H54 (cell line): Measurements from ENCODE around the gene METAP1D.
"Not testable (repeated sequence)": the region's sequence is repeated elsewhere in the genome, so short reads cannot be mapped to it uniquely, and the experiment has no call there.

Experiments used
- DNase-seq: peaks from one replicate; pipeline ENCODE4 v3.0.0; 2011; ENCODE audit warnings: low spot score, mixed read lengths; ENCODE audit not compliant: insufficient read length
- FAIRE-seq: peaks from 3 replicates; lab custom pipeline; 2011; peaks lifted over from hg19 to GRCh38; lab: Jason Lieb, UNC
- POLR2A ChIP-seq: IDR thresholded peaks from 2 replicates; pipeline ENCODE4 v1.6.1; 2011; ENCODE audit warnings: low read depth, mild to moderate bottlenecking, low read length

METAP1D gene

DNA sequence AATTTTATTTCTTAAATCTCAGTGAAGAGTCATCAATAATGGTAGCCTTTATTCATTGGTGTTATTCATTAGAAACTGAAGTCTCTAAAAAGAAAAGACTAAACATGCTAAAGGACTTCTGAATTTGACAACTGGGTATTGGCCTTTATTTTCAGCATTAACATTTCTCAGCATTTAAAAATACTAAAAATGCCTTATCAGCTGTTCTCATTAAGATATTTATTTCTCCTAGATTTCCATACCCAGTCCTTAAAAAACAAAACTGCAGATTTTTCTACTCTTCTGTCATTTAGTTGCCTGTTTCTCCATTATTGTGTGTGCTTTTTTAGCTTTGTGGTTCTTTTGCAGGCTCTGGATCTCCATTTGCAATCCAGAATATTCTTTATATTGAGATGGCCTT, 31.2 kb upstream of the METAP1D start:
- DNase-seq = no peak
- TF ChIP-seq POLR2A = no peak
- no peak for FAIRE-seq

DNA sequence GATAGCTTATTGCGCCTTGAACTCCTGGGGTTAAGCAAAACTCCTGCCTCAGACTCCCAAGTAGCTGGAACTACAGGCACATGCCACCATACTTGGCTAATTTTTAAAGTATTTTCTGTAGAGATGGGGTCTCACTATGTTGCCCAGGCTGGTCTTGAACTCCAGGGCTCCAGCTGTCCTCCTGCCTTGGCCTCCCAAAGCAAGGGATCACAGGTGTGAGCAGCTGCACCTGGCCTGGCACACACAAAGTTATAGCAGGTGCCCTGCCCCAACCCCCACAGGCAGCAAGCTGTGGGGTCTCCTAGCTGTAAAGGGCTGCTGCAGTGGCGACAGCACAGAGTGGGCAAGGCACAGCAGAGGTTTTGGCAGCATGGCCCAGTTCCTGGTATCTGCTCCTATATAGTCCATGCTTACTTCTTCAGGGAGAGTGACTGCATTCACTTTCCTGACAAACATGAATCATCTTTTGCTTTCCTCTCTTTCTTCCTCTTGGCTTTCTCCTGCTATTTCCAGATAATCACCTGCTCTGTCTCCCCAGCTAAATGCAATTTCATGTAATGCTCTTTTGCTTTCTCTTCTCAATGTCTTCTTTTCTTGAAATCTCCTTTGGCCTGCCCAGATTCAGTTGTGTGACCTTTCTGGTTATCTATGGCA, 27.3 kb upstream of the METAP1D start:
- DNase-seq = no peak
- no peak for TF ChIP-seq POLR2A
- no peak for FAIRE-seq

DNA sequence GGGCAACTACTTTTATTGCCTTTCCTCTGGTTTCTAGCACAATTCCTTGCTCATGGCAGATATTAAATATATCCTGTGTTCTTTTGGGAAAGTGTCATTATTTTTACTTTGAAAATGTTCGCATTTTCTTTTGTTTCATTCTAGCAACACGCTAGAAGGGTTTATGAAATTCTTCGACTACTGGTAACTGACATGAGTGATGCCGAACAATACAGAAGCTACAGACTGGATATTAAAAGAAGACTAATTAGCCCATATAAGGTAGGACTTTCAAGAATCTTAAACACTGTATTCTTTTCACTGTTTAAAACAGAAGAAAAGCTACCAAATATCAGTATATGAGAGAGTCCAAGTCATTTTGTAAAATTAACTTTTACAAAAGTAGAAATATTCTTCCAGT, 20.6 kb upstream of the METAP1D start:
- no peak for TF ChIP-seq POLR2A
- no peak for FAIRE-seq
- DNase-seq = no peak

DNA sequence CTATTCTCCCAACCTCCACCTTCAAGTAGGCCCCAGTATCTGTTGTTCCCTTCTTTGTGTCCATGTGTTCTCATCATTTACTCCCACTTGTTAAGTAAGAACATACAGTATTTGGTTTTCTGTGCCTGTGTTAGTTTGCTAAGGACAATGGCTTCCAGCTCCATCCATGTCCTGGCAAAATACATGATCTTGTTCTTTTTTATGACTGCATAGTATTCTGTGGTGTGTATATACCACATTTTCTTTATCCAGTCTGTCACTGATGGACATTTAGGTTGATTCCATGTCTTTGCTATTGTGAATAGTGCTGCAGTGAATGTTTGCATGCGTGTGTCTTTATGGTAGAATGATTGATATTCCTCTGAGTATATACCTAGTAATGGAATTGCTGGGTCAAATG, 15.8 kb upstream of the METAP1D start:
- FAIRE-seq, DNase-seq: not testable (repeated sequence)

DNA sequence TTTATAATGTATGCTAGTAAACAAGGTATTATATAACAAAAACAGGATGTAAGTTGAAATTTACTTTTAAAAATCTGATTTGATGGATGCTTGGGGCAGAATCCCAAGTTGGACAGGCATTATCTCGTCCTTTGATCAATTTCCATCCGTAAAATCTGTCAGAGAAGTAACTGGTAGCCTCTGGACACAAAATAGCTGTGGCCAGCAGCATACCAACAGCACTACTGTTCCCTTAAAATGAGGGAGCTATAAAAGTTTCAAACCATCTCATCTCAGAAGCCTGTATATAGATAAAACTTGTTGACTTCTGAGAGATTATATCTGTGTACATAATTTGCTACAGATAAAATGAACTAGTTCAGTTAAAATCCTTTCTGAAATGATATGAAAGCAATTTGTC, 14.7 kb upstream of the METAP1D start:
- DNase-seq (no peak), FAIRE-seq (no peak)
- TF ChIP-seq POLR2A = no peak

DNA sequence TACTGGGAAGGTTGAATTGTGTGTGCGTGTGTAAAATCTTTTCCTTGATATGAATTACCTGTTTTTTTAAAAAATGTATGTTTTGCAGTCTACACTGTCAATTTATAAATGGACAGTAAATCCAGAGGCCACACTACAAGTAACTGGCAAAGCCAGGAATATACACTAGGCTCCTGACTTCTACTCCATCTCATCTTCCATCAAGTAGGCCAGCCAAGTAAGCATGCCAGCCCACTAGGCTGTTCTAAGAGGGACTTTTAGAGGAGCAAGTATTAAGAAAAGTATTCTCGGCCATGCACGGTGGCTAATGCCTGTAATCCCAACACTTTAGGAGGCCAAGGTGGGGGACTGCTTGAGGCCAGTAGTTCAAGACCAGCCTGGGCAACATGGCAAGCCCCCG, 13.0 kb upstream of the METAP1D start:
- no peak for FAIRE-seq

DNA sequence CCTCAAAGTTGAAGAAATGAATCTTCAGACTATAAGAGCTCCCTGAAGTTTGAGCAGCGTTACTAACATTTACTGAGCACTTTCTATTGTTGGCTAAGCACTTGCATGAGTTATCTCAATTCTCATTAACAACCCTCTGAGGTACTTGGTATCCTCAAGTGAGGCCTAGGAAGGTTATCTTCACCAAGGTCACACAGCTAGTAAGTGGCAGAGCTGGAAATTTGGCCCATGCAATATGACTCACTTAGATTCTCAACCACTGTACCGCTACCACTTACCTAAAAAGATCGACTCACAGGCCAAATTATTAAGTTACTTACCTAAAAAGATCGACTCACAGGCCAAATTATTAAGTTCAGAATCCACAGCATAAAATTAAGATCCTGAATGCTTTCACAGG, 8.7 kb upstream of the METAP1D start:
- FAIRE-seq (peak; percentile 75), DNase-seq (no peak)
- no peak for TF ChIP-seq POLR2A

More for the DNA sequence above, 13.0 kb upstream of the METAP1D start:
- no peak for TF ChIP-seq POLR2A
- no peak for DNase-seq

DNA sequence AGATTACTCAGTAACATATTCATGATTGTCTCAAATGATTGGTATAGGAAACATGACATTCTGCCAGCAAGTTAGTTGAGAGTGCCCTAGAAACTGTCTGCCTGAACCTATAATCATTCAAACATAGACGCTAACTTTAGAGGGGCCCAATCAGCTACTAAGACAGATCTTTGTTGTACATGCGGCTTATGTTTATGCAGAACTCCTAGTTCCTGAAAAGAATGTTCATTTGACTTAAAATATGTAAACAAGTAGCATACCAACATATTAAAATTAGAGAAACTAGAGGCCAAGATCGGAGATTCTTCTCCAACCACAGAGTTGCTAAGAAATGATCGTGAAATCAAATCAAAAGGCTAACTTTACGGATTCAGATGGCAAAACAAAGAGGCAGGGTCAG, 4.2 kb upstream of the METAP1D start:
- no peak for TF ChIP-seq POLR2A
- FAIRE-seq (no peak), DNase-seq (no peak)

DNA sequence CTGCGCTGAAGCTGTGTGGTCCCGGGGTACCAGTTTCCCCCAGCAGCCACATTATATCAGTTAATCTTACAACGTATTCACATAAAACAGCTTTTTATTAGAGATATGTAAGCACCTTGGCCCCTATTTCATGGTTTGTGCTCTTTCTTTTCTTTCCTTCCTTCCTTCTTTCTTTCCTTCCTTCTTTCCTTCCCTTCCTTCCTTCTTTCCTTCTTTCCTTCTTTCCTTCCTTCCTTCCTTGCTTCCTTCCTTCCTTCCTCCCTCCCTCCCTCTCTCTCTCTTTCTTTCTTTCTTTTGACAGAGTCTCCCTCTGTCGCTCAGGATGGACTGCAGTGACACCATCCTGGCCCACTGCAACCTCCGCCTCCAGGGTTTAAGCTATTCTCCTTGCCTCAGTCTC, 3.7 kb upstream of the METAP1D start:
- FAIRE-seq = no peak
- no peak for TF ChIP-seq POLR2A
- no peak for DNase-seq

DNA sequence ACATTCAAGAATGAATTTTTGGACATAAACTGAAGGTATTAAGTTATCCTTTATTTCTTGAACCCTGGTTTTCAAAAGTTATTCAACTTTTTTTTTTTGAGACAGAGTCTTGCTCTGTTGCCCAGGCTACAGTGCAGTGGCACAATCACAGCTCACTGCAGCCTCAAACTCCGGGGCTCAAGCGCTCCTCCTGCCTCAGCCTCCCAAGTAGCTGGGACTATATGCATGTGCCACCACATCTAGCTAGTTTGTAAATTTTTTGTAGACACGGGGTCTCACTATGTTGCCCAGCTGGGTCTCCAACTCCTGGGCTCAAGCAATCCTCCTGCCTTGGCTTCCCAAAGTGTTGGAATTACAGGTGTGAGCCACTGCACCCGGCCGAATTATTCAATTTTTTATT, 2.7 kb upstream of the METAP1D start:
- not testable (repeated sequence) for FAIRE-seq, DNase-seq

DNA sequence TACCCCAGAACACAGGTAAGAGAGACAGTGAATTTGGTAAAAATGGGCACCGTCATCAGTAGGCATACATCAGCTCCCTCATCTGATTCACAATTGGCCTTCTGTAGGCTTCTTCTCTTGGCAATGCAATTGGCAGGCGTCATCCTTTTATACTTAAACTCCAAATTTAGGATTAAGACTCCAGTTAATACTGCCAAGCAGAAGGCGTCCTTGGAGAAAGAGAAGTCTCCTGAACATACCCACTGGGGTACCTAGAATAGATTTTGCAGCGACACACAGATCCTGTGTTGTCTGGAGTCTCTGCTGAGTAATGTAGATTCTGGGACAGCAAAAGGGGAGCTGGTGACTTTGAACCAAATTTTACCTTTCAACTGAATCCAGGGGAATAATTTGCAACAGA, 592 bp upstream of the METAP1D start:
- TF ChIP-seq POLR2A = no peak
- FAIRE-seq (no peak), DNase-seq (no peak)

DNA sequence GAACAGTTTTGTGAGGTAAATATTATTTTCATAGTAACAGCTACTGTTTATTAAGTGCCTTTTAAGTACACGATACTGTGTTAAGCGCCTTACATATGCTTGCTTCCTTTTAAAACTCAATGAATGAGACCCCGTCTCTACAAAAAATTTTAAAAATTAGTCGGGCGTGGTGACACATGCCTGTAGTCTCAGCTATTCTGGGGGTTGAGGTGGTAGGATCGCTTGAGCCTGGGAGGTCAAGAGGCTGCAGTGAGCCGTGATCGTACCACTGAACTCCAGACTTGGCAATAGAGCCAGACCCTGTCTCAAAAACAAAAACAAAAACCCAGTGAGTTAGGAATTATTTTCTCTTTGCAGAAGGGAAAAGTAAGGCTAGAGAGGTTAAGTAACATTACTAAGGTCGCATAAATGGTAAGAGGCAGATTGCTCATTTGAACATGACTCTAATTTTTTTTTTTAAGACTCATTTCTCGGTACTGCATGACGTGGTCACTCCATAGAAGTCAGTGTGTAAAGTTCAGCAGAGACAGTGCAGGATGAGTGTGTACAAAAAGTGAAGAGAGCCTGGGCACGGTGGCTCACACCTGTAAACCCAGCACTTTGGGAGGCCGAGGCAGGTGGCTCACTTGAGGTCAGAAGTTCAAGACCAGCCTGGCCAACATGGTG, 1.1 kb downstream of the METAP1D start:
- no peak for TF ChIP-seq POLR2A

DNA sequence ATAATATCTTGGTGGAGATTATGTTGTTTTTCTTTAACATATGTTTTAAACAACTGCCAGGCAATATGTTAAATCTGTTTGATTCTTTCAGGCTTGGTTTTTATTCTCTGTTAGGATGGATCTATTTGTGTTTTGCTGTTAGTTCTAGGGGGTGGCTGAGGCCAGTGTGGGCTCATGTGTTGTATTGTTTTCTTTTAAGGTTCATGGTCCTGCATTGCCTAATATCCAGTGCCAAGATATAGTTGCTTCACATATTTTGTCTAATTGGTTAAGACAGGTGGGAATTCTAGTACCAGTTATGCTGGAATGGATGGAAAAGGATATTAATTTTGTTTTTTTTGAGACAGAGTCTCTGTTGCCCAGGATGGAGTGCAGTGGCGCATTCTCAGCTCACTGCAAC, 7.6 kb downstream of the METAP1D start:
- FAIRE-seq (no peak), DNase-seq (no peak)
- no peak for TF ChIP-seq POLR2A

More for the DNA sequence above, 1.1 kb downstream of the METAP1D start:
- DNase-seq = no peak
- no peak for FAIRE-seq

DNA sequence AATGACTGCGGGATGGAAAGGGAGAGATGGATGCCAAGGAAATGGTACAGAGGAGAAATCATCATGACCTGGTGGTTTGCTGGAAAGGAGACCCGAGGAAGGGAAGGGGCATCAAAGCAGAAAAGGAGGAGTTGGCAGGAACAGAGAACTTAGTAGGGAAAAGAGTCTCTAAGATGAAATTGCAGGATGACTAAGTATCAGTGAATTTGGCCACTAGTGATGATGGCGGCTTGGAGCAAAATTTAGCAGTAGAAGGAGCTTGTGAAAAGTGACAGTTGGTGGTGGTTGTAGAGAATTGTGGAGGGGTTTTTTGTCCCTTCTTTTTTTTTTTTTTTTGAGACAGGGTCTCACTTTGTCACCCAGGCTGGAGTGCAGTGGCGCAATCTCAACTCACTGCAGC, 10.1 kb downstream of the METAP1D start:
- DNase-seq (no peak), FAIRE-seq (peak; percentile 43)
- no peak for TF ChIP-seq POLR2A
